K562 (cell line): ENCODE results near the gene PGBD1.
"Not testable (repeated sequence)": the region's sequence is repeated elsewhere in the genome, so short reads cannot be mapped to it uniquely, and the experiment has no call there.

ENCODE experiments used
- EP300 ChIP-seq: IDR thresholded peaks from 2 replicates; pipeline ENCODE4 v1.6.1; 2012; ENCODE audit warnings: low read length, improper control_type of control experiment
- FOXO4 ChIP-seq: fragments of 450-650 bp; formaldehyde crosslinking; IDR thresholded peaks from 2 replicates; pipeline ENCODE4 v1.4.0; 2020; ENCODE audit warnings: mild to moderate bottlenecking, moderate library complexity
- NR1H2 ChIP-seq: sonication (generic); formaldehyde crosslinking; IDR thresholded peaks from 2 replicates; pipeline ENCODE4 v1.4.0; 2020; ENCODE audit warnings: mild to moderate bottlenecking, missing genetic modification reagents
- ZSCAN29 ChIP-seq: fragments of 450-650 bp; IDR thresholded peaks from 2 replicates; pipeline ENCODE4 v1.6.1; 2017

GRCh38 chr6:28306363-28306762, 25.0 kb downstream of the PGBD1 start:
- TF ChIP-seq EP300; NR1H2; ZSCAN29; FOXO4 (CRISPR knock-in tag): not testable (repeated sequence)
